GM19463 (cell line): ENCODE results near the gene PARP14.
"Not testable (repeated sequence)": the region's sequence is repeated elsewhere in the genome, so short reads cannot be mapped to it uniquely, and the experiment has no call there.

Source experiments
- ATAC-seq: cut with Tn5 transposase; IDR thresholded peaks from one replicate; pipeline ENCODE4 v1.9.1; 2021; ENCODE audit warnings: mild to moderate bottlenecking, moderate library complexity; ENCODE audit not compliant: unreplicated experiment

The PARP14 gene, protein sequence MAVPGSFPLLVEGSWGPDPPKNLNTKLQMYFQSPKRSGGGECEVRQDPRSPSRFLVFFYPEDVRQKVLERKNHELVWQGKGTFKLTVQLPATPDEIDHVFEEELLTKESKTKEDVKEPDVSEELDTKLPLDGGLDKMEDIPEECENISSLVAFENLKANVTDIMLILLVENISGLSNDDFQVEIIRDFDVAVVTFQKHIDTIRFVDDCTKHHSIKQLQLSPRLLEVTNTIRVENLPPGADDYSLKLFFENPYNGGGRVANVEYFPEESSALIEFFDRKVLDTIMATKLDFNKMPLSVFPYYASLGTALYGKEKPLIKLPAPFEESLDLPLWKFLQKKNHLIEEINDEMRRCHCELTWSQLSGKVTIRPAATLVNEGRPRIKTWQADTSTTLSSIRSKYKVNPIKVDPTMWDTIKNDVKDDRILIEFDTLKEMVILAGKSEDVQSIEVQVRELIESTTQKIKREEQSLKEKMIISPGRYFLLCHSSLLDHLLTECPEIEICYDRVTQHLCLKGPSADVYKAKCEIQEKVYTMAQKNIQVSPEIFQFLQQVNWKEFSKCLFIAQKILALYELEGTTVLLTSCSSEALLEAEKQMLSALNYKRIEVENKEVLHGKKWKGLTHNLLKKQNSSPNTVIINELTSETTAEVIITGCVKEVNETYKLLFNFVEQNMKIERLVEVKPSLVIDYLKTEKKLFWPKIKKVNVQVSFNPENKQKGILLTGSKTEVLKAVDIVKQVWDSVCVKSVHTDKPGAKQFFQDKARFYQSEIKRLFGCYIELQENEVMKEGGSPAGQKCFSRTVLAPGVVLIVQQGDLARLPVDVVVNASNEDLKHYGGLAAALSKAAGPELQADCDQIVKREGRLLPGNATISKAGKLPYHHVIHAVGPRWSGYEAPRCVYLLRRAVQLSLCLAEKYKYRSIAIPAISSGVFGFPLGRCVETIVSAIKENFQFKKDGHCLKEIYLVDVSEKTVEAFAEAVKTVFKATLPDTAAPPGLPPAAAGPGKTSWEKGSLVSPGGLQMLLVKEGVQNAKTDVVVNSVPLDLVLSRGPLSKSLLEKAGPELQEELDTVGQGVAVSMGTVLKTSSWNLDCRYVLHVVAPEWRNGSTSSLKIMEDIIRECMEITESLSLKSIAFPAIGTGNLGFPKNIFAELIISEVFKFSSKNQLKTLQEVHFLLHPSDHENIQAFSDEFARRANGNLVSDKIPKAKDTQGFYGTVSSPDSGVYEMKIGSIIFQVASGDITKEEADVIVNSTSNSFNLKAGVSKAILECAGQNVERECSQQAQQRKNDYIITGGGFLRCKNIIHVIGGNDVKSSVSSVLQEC (N-terminal part only)

DNA sequence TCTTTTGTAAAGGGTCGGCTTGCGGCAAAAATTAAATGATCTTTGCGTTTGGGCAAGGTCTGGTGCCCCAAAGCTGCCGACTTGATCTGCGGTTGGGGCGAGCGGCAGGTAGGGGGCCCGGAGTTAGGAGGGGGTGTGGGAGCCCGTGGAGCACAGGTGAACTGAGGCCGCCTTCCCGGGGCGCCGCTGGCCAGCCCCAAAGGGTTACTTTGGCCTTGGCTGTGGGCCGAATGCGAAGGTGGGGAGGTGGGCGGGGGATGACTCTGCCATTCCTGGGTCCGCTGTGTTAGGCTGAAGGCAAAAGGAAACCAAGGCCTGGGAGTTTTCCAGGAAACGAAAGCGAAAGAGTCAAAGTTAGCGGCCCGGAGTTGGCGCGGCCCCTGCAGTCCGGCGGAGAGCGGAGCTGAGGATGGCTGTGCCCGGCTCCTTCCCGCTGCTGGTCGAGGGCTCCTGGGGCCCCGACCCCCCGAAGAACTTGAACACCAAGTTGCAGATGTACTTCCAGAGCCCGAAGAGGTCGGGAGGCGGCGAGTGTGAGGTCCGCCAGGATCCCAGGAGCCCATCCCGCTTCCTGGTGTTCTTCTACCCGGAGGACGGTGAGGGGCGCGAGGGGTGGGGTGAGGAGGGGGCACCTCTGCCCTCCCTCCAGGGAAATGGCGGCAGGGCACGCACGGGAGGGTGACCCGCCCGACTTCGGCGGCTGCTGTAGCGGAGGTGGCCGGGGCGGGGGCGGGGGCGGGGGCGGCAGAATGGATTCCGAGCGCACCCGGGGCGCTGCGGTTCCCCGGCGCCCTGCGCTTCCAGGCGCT, at the start of gene PARP14:
TSS of gene PARP14 (plus strand) at position 365 of the 809 bp plus-strand sequence. CDS start at position 410, 45 bp downstream.
- peak; percentile 46 for ATAC-seq

DNA sequence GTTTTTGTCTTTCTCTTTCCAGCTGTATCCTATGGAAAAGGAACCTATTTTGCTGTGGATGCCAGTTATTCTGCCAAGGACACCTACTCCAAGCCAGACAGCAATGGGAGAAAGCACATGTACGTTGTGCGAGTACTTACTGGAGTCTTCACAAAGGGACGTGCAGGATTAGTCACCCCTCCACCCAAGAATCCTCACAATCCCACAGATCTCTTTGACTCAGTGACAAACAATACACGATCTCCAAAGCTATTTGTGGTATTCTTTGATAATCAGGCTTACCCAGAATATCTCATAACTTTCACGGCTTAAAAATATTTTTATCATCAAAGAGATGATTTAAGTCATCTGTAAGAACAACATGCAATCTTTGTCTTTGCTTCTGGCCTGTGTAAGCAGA, 44.9 kb upstream of the PARP14 start:
- ATAC-seq = no peak

DNA sequence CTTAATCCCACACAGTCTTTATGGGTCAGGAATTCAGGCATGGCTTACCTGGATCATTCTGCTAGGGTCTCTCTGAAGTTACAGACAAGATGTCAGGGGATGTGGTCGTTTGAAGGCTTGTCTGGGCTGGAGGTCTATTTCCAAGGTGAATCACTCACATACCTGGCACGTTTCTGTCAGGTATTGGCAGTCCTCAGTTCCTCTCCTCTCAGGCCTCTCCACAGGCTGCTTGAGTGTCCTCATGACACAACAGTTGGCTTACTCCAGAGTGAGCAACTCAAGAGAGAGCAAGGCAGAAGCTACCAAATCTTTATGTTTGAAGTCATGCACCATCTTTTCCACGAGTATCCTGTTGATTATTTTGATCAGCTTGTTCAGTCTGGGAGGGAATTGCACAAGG, 43.9 kb upstream of the PARP14 start:
- no peak for ATAC-seq

DNA sequence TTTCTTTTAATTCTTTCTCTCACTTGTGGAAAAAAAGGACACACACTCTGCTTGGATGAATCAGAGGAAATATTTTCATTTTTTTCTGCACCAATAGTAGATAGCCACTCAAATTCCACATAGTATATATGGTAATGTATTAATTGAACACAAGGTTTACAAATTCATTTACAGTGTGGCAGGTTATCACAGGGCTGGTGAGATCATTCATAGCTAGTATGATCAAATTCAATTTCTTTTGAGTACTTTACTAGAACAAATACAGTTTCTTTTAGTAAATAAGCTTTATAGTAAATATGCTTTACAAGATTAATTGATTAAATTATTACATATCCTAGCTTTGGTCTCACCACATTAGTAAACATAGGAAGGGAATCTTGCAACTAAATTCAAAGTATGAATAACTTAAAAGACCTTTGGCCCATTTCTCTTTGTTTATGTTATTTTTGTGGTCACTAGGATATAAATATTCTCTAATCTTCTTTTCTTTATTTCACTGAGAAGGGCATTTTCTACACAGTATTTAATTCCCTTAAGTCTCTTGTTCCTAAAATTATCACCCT, 40.1 kb upstream of the PARP14 start:
- no peak for ATAC-seq

DNA sequence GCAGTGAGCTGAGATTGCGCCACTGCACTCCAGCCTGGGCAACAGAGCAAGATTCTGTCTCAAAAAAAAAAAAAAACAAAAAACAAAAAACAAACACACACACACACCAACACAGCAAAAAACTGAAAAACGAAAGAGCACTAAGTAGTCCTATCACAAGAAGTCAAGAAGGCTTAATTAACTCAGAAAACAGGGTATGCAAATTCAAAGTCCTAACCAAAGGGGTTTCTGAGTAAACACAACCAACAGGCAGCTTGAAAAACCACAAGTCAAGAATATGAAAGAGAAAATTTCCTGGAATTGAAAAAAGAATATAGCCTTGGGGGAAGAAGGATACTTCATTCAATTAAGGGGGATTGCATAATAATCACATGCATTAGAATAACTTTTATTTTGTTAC, 37.7 kb upstream of the PARP14 start:
- ATAC-seq = peak; percentile 87

DNA sequence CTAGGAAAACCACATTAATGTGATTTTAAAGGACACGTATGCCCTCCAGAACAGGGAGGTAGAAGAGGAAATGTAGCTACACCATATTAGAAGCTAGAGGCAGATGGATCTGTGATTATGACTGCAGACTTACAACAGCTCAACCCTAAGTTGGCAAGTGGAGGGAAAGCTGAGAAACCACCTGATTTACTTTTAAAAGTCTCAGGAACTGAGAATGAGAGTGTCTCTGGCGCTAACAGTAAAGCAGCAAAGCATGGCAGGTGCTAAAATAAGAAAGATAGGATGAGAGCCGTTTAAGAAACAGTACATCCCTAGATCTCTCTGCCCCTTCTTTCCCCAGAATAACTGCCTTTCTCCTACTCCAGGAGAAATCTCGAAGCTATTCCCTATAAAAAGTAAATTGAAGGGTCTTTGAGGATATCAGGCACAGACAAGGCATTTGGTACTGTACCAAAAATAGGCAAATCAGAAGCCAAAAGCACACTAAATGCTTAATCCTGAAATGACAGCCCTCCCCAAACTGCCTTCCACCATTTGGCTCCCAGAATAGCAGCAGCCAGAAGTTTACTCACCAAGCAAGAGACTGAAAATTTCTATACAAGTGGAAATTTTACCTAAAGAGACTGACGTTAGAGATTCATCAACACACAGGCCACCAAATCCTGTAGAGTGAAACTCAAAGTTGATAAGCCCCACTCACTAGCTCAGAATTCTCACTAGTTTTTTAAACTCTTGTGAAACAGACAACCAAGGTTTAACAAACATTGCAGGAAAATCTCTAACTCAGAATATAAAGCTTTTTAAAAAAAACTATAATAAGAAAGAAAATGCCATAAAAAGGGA, 34.3 kb upstream of the PARP14 start:
- ATAC-seq = peak; percentile 53

DNA sequence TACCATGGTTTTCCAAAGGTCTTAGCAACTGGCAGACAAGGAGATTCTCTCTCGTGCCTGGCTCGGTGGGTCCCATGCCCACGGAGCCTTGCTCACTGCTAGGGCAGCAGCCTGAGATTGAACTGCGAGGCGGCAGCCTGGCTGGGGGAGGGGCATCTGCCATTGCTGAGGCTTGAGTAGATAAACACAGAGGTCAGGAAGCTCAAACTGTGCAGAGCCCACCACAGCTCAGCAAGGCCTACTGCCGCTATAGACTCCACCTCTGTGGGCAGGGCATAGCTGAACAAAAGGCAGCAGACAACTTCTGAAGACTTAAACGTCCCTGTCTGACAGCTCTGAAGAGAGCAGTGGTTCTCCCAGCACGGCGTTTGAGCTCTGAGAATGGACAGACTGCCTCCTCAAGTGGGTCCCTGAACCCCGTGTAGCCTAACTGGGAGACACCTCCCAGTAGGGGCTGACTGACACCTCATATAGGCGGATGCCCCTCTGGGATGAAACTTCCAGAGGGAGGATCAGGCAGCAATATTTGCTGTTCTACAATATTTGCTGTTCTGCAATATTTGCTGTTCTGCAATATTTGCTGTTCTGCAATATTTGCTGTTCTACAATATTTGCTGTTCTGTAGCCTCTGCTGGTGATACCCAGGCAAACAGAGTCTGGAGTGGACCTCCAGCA, 29.3 kb upstream of the PARP14 start:
- ATAC-seq = not testable (repeated sequence)

DNA sequence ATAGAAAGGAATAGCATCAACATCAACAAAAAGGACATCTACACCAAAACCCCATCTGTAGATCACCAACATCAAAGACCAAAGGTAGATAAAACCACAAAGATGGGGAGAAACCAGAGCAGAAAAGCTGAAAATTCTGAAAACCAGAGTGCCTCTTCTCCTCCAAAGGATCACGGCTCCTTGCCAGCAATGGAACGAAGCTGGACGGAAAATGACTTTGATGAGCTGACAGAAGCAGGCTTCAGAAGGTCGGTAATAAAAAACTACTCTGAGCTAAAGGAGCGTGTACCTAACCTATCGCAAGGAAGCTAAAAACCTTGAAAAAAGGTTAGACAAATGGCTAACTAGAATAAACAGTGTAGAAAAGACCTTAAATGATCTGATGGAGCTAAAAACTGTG, 28.7 kb upstream of the PARP14 start:
- ATAC-seq = not testable (repeated sequence)

DNA sequence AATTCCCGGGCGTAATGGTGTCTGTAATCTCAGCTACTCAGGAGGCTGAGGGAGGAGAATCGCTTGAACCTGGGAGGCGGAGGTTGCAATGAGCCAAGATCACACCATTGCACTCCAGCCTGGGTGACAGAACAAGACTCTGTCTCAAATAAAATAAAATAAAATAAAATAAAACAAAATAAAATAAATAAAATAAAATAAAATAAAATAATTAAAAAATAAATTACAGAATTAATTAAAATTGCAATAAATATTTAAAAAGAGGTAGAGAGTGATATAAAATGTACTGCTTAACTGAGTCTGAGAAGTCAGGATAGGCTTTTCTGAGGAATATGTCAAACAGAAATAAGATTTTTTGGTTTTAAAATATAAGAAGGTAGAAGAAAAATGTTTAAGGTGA, 22.3 kb upstream of the PARP14 start:
- ATAC-seq = not testable (repeated sequence)

DNA sequence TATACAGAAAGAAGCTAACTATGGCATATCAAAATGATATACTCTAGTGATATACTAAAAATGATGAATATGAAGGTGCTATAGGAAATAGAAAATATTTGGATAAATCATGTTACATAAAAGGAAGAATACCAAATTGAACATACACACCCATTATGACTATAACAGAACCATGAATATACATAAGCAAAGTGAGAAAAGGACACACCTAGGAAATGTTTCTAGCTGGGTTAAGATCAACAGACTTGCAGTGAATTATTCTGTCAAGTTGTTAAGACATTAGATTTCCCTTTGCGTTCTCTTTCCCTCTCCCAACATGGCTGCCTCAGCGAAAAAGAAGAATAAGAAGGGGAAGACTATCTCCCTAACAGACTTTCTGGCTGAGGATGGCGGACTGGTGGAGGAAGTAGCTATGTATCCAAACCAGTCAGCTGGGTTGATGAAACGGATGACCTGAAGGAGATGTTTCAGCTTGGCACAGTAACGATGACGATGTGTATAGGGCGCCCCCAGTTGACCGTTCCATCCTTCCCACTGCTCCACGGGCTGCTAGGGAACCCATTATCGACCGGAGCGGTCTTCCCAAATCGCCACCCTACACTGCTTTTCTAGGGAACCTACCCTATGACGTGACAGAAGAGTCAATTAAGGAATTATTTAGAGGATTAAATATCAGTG, 20.2 kb upstream of the PARP14 start:
- no peak for ATAC-seq

DNA sequence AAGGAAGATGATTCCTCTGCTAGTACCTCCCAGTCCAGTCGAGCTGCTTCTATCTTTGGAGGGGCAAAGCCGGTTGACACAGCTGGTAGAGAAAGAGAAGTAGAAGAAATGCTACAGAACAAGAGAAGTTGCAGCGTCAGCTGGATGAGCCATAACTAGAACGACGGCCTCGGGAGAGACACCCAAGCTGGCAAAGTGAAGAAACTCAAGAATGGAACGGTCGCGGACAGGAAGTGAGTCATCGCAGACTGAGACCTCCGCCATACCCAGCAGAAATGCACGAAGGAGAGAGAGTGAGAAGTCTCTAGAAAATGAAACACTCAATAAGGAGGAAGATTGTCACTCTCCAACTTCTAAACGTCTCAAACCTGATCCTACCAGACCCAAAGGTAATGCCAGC, 19.0 kb upstream of the PARP14 start:
- ATAC-seq = no peak

DNA sequence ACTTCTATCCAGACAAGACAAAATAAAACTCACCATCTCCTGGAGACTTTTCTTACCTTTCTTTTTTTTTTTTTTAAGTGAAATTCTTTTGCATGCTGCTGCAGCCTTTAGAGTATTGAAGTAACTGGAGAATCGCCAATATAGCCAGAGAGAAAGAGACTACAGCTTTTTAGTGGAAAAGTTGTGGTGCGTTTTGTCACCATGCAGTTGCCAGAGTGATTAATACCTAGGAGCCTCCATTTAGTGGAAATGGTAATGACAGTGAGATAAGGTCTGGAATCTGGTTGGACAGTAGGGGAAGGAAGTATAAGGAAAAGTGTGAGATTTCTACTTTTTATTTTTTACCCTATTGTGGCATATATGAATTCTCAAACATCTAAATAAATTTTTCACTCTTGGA, 18.1 kb upstream of the PARP14 start:
- ATAC-seq = no peak

DNA sequence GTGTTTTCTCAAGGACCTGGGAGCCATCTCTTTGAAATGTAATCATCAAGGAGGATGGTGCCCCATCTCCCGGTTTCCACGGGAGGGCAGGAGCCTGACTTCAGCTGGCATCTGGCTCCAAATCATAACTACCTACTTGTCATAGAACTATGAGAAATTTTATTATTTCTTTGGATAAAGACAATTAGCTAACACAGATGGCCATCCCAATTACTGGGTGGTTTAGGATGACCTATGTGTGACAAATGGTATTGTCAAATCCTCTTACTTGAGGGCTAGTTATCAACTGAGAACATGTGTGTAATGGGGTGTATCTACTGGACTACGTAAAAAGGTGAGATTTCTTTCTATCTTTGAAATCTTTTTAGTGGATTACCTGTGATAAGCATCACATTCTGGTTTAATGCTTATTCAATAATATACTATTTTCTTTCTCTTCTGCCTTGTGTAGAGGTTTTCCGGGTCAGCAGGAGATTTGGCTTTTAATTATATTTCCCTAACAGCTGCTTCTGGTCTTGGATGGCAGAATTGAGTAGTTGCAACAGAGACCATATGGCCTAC, 15.3 kb upstream of the PARP14 start:
- no peak for ATAC-seq

DNA sequence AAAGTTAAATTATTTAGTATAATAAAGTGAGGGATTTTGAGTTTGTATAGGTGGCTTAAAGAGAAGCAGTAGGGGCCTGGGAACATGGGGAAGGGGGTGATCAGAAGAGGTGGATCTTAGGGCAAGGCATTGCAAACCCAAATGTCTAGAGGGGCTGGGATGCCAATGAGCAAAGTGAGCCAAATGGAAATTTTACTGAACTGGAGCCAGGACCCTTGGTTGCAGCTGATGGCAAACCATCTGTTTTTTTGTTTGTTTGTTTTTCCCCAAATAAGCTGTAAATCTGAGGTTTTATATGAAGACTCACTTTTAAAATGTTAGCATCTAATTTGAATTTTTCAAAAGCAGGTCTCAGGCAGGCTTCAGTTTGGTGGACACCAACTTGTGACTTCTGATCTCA, 14.8 kb upstream of the PARP14 start:
- no peak for ATAC-seq

DNA sequence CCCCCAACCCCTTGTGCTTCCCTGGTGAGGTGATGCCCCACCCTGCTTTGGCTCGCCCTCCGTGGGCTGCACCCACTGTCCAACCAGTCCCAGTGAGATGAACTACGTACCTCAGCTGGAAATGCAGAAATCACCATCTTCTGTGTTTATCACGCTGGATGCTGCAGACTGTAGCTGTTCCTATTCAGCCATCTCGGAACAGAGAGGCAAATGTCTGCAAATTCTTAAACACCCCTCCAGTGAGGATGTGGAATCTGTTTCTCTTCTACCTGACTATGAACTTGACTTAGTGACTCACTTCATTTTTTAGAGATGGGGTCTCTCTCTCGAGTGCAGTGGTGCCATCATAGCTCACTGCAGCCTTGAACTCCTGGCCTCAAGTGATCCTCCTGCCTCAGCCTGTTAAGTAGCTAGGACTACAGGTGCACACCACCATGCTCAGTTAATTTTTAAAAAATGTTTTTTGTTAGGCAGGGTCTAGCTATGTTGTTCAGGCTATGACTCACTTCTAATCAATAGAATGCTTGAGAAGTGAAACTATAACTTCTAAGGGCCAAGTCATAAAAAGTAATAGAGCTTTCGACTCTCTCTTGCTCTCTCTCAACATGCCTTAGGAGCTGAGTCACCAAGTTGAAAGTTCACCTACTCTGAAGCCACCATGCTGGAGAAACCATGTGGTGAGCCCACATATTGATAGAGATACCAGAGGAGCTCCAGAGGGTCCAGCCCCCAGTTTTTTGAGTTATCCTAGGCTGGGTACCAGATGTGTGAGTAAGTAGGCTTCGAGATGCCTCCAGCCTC, 11.5 kb upstream of the PARP14 start:
- peak; percentile 85 for ATAC-seq

DNA sequence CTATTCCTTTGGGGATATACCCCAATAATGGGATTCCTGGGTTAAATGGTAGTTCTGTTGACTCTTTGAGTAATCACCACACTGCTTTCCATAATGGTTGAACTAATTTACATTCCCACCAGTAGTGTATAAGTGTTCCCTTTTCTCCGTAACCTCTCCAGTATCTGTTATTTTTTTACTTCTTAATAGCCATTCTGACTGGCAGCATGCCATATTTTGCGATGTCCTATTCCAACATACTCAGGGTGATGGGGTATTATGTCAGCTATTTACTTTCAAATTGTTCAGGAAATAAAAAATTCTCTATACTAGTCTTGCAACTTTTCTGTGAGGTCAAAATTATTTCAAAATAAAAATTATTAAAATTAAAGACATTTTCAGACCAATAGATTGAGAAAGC, 9.1 kb upstream of the PARP14 start:
- no peak for ATAC-seq

DNA sequence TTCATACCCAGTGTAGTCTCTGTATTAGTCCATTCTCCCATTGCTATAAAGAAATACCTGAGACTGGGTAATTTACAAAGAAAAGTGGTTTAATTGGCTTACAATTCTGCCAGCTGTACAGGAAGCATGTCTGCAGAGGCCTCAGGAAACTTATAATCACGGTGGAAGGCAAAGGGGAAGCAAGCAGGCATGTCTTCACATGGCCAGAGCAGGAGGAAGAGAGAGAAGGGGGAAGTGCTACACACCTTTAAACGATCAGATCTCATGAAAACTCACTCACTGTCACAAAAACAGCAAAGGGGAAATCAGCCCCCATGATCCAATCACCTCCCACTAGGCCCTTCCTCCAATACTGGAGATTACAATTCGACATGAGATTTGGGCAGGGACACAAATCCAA, 6.3 kb upstream of the PARP14 start:
- ATAC-seq = no peak
